ENCODE measurements around the gene SMIM10L2A. TPM values are rescaled to one million over a fixed set of nuclear protein-coding genes. Genes with fewer than 3 reads are reported as not detected.

Gene SMIM10L2A
- total RNA-seq, 1 experiment from 2014 or later = 18.3 TPM

DNA sequence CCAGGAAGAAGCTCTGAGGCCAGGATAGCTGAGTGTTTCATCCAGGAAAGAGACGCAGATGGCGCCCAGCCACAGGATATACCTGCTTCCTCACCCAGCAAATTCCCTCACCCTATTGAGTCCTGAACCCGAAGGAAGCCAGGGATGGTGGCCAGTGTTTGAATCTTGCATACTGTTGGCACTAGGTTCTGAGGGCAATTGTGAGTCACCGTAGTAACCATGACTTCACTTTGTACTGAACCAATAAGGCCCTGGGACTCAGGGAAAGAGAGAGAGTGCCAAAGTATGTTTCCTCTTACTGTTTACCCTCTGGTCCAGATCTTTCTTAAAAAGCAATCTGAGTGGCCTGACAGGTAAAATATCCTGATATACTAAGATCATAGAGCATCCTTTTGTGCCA lies 25.6 kb upstream of the SMIM10L2A start:
- no peak overlapping the region for H3K27ac Mint-ChIP-seq
- Histone ChIP-seq H2AK5ac (ENCODE audit: insufficient read length, low read length) (no peak overlapping the region), H2BK5ac (ENCODE audit: insufficient read length, low read length) (no peak overlapping the region), H3K9ac (ENCODE audit: extremely low read depth, insufficient read length, low read length) (no peak overlapping the region), H3K23ac (ENCODE audit: insufficient read length, low read depth, low read length) (no peak overlapping the region), H4K8ac (replicated peaks; ENCODE audit: insufficient read length, low read depth, low read length) (no peak overlapping the region), H3K56ac (ENCODE audit: insufficient read length, low read depth, low read length) (no peak overlapping the region), H3K27me3 (ENCODE audit: insufficient read depth, low read length) (no peaks in the 10 kb centered on the region), H2BK12ac (ENCODE audit: insufficient read length, low read depth, low read length) (no peak overlapping the region), H4K91ac (ENCODE audit: insufficient read length, low read depth, low read length) (no peak overlapping the region), H3K4me2 (ENCODE audit: insufficient read depth, insufficient read length, low read length) (no peak overlapping the region), H3K4ac (ENCODE audit: low read depth, low read length) (no peak overlapping the region), H3T11ph (ENCODE audit: low read length) (no peak overlapping the region), H2AFZ (ENCODE audit: low read length) (no peak overlapping the region), H2BK20ac (ENCODE audit: low read depth, low read length, poor library complexity, severe bottlenecking) (no peak overlapping the region), H3K4me1 (ENCODE audit: insufficient read depth, low read length) (no peaks in the 10 kb centered on the region), H3K9me3 (ENCODE audit: control insufficient read depth, low read depth, low read length) (peaks cover 9% of the 10 kb centered on the region), H4K20me1 (ENCODE audit: control insufficient read depth, insufficient read depth, insufficient read length) (no peaks in the 10 kb centered on the region), H3K18ac (ENCODE audit: insufficient read length, low read depth, low read length) (no peak overlapping the region), H3K14ac (ENCODE audit: insufficient read depth, low read length) (no peak overlapping the region), H3K23me2 (ENCODE audit: insufficient read length, low read depth, low read length, poor library complexity, severe bottlenecking) (no peaks in the 10 kb centered on the region), H4K5ac (ENCODE audit: insufficient read length, low read depth, low read length) (no peak overlapping the region), H3K79me2 (ENCODE audit: insufficient read depth, low read length) (no peaks in the 10 kb centered on the region), H2BK120ac (ENCODE audit: low read depth, low read length, poor library complexity, severe bottlenecking) (no peak overlapping the region), H3K79me1 (ENCODE audit: insufficient read depth, low read depth, low read length, poor library complexity, severe bottlenecking) (no peaks in the 10 kb centered on the region), H3K27ac (ENCODE audit: insufficient read length, low read depth, low read length) (no peak overlapping the region), H2BK15ac (ENCODE audit: low read depth, low read length) (no peak overlapping the region)
- H3K4me3 Mint-ChIP-seq = no peak overlapping the region
- H3K9me3 Mint-ChIP-seq = peaks cover 63 to 65% of the 10 kb centered on the region in 2 experiments
- WGBS (ENCODE audit: extremely low coverage, insufficient read length, low lambda C conversion rate) = no CpG with 5 or more reads among the region's 4 CpGs
- no peaks in the 10 kb centered on the region; a peak in 2 of 7 replicates for H3K36me3 Mint-ChIP-seq (ENCODE audit: insufficient read depth in 1 of 3, low read depth in 3 of 3)
- H3K27me3 Mint-ChIP-seq (ENCODE audit: low read depth) = peaks cover 1% of the 10 kb centered on the region; the same call in 1 of the 2 replicates
- H3K4me1 Mint-ChIP-seq = peaks cover 18 to 20% of the 10 kb centered on the region in 2 experiments
- DNase-seq = no peak
- TF ChIP-seq, protein P1, sequence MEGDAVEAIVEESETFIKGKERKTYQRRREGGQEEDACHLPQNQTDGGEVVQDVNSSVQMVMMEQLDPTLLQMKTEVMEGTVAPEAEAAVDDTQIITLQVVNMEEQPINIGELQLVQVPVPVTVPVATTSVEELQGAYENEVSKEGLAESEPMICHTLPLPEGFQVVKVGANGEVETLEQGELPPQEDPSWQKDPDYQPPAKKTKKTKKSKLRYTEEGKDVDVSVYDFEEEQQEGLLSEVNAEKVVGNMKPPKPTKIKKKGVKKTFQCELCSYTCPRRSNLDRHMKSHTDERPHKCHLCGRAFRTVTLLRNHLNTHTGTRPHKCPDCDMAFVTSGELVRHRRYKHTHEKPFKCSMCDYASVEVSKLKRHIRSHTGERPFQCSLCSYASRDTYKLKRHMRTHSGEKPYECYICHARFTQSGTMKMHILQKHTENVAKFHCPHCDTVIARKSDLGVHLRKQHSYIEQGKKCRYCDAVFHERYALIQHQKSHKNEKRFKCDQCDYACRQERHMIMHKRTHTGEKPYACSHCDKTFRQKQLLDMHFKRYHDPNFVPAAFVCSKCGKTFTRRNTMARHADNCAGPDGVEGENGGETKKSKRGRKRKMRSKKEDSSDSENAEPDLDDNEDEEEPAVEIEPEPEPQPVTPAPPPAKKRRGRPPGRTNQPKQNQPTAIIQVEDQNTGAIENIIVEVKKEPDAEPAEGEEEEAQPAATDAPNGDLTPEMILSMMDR (conservative IDR thresholded peaks at IDR 0.05) = no peak
